NCI-H1930 (cell line): Measurements from ENCODE around the gene HECW1.
"Not testable (repeated sequence)": the region's sequence is repeated elsewhere in the genome, so short reads cannot be mapped to it uniquely, and the experiment has no call there.

ENCODE experiments used
- DNase-seq, 2 experiments: peaks; one replicate each; lab custom pipeline; 2025; lab: John Stamatoyannopoulos, UW

The HECW1 gene

DNA sequence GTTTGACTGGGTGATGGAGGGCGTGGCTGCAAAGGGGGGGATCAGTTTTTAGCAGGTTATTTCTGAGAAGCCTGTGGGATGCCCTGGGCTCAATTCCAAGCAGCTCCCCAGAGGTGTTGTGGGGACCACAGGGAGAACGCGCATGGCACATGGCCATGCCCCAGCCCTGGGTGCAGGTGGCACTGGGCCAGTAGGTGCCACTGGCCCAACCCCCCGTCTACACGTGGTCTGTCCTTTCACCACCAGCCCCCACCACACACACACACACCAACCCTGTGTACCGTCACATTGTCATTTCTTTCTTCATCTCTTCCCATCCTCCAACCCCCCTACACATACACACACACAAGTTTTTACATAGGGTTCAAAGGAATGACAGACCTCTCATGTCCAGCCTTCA, 355.4 kb downstream of the HECW1 start:
- DNase-seq, result no peak

DNA sequence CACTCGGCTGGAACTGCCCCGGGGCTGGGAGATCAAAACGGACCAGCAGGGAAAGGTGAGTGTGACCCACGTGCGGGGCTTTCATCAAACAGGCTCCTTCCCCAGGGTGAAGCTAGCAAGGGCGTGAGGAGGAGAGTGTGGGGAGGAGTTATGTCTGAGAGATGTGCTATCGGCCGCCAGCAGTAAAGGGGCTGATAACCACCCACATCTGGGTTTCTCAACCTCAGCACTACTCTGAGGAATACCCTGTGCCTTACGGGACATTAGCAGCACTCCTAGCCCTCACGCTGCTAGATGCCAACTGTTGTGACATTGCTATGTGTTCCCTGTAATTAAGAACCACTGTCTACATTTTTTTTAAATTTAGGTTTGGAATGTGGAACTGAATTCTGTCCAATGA, 356.6 kb downstream of the HECW1 start:
- no peak for DNase-seq

DNA sequence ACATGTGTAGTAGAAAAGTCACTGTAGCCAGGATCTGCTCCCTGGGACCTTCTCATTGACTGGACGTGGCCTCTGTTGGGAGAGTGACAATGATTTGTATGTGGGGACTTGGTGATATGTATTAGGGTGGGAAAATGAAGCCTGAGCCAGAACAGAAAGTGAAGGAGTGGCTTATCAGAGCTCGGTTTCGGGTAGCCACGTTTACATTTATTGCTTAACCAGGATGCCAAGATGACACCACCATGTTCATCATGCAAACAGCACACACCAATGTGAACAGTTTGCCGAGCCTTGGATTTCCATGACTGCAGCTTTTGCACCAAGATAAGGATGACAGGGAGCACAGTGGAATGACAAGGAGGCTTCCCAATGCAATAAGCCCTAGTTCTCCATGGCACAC, 357.7 kb downstream of the HECW1 start:
- DNase-seq, result no peak

DNA sequence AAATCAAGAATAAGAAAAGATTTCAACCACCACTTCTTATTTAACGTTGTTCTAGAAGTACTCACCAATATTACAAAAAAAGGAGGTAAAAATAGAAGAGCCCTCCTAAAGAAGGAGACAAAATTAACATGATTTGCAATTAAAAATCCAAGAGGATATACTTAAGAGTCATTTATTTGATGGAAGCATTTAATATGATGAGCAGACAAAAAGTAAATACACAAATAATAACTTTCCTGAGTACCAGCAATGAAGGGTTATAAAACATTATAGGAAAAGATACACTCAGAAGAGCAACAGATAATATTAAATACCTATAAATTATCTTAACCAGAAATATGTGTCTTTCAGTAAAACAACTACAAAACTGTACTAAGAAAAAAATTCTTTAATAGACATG, 363.5 kb downstream of the HECW1 start:
- DNase-seq, result no peak

DNA sequence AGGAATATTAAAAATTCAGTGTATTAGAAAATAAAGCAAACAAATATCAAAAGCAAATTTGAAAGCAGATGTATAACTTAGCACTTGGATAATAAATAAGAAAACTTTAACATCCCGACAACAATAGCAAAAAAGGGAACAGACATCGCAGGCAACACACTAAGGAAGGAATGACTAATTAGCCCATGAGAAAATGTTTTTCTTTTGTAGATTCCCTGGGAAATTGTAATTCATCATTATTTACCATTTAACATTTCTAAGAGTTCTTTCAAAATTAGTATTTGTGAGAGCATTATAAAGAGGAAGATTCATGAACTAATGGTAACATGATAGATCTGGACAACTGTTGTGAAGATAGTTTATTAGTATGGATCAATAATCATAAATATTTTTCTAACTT, 364.4 kb downstream of the HECW1 start:
- no peak for DNase-seq

DNA sequence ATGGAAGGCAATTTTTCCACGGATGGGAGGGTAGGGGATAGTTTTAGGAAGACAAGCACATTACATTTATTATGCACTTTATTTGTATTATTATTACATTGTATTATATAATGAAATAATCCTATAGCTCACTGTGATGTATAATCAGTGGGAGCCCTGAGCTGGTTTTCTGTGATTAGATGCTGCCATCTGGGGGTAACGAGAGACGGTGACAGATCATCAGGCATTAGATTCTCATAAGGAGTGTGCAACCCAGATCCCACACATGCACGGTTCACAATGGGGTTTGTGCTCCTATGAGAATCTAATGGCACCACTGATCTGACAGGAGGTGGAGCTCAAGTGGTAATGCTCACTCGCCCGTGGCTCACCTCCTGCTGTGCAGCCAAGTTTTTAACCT, 366.6 kb downstream of the HECW1 start:
- no peak for DNase-seq

DNA sequence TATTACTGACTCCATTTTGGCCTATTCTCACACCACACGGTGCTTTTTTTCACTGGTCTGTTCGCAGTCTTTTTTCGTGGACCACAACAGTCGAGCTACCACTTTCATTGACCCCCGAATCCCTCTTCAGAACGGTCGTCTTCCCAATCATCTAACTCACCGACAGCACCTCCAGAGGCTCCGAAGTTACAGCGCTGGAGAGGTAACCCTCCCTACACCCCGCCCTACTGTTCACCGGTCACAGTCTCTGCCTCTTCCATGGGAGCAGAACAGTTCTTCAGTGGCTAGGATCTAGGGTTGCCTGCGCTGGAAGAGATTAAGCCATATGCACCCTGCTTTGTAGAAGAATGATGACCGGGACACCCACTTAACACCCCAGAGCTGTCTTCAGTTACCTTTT, 367.1 kb downstream of the HECW1 start:
- DNase-seq, result no peak

DNA sequence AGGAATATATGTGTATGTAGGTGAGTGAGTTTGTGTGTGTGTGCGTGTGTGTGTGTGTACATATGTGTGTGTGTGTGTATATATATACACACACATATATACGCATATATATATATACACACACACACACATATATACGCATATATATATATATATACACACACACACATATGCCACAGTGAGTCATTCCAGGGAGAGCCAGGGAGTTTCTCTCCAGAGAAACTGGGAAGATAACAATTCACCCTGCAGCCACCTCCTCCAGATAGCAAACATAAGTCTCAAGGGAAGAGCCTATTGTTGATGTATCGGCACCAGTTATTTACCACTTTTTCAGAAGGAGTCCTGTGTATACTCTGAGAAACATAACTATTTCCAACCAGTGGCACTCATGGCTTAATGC, 368.1 kb downstream of the HECW1 start:
- no peak for DNase-seq

DNA sequence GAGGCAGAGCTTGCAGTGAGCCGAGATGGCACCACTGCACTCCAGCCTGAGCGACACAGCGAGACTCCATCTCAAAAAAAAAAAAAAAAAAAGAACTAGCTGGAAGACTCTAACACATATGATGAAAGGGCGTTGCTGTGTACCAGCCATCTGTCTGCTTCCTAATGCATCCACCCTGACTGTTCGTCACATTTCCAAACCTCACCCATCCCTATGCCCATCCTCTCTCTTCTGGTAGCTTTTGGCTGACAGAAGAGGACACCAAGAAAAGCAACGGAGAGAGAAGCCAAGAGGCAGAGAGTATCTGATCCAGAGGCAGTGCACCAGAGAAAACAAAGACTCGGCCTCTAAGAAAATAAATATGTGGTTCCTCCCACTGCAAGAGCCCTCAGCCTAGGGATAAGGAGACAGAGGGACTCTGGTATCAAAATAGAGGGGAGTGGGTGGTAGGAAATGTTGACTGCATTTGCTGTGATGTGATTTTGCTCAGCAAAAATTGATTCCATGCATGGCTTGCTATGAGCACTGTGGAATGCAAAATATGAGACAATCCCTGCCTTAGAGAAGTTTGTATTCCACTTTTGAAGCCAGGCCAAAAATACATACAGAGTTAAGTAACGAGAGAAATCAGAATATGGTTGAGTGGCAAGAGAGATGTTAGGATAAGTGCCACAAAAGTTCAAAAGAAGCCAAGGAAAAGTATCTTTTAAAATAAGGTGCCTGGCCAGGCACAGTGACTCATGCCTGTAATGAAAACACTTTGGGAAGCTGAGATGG, 369.6 kb downstream of the HECW1 start:
- no peak for DNase-seq

DNA sequence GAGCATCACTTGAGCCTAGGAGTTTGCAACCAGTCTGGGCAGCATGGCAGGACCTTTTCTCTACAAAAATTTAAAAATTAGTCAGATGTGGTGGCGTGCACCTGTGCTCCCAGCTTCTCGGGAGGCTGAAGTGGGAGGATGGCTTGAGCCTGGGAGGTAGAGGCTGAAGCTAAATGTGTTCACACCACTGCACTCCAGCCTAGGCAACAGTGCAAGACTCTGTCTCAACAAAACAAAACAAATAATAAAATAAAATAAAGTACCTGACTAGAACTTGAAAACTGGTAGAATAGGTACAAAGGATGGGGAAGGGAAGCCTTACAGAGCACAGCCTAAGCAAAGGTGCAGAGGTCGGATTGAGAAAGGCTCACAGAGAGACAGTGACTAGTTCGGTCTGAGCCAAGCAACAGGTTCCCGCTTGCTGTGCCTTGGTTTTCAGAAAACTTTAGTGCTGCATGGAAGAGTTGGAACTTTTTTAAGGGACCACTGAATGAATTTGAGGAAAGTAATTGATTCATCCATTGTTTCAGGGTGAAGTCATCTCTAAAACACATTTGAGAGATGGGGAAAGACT, 370.3 kb downstream of the HECW1 start:
- DNase-seq, result no peak

DNA sequence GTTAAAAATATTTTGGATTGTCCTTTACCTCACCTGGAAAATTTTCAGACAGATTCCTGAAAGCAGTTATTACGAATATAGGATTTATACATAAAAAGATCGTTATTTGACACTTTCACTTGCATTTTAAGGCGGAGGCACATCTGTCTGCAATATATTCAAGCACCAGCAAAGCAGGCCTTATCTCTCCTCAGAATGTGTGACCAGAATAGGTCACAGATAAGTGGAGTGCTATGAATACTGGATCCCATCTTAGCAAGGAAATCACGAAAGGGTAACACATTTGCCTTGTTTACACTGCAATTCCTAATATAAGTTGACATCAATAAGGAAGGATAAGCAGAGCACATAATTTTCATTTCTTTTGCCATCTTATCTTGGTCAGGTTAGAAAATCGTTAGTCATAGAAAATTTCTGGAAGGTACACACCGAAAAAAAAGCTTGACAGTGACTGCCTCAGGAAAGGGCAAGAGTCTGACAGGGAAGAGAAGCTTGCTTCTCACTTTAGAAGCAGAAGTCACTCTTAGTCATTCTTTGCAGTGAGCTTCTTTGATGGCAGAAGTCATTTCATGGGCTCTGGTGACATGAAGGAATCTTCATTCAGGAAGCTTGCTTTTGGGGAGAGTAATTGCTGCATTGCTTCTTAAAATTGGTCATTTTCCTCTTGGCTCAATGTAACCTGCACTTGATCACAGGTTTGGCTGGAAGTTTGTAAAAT, 372.4 kb downstream of the HECW1 start:
- DNase-seq, result no peak

DNA sequence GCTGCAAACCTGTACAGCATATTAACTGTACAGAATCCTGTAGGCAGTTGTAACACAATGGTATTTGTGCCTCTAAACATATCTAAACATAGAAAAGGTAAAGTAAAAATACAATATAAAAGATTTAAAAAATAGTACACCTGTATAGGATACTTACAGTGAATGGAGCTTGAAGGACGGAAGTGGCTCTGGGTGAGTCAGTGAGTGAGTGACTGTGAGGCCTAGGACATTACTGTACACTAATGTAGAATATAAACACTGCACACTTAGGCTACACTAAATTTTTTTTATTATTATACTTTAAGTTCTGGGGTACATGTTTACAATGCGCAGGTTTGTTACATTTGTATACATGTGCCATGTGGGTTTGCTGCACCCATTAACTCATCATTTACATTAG, 373.1 kb downstream of the HECW1 start:
- DNase-seq, result no peak

DNA sequence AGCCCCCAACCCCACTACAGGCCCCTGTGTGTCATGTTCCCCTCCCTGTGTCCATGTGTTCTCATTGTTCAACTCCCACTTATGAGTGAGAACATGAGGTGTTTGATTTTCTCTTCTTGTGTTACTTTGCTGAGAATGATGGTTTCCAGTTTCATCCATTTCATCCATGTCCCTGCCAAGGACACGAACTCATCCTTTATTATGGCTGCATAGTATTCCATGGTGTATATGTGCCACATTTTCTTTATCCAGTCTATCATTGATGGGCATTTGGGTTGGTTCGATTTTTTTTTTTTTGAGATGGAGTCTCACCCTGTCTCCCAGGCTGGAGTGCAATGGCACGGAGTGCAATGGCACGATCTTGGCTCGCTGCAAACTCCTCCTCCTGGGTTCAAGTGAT, 373.6 kb downstream of the HECW1 start:
- not testable (repeated sequence) for DNase-seq

DNA sequence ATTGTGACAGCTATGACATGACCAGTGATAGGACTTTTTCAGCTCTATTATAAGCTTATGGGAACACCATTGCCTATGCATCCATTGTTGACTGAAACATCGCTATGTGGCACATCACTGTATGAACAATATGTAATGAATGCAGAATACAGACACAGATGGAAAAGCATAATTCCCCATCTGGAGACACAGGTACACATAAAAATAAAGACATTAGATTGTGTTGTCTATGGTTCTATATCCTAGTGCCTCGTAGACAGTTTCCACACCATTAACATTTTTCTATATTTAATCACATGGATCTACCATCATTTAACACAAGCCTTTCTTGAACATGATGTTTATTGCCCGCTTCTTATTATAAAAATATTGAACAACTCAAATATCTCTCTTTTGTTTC, 374.2 kb downstream of the HECW1 start:
- no peak for DNase-seq

DNA sequence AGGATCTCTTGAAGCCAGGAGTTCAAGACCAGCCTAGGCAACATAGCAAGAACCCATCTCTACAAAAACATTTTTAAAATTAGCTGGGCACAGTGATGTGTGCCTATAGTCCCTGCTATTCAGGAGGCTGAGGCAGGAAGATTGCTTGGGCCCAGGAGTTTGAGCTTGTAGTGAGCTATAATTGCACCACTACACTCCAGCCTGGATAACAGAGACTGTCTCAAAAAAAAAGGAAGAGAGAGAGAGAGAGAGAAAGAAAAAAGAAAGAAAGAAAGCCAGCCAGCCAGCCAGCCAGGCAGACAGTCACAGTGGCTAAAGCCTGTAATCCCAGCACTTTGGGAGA, 375.3 kb downstream of the HECW1 start:
- DNase-seq, result no peak

DNA sequence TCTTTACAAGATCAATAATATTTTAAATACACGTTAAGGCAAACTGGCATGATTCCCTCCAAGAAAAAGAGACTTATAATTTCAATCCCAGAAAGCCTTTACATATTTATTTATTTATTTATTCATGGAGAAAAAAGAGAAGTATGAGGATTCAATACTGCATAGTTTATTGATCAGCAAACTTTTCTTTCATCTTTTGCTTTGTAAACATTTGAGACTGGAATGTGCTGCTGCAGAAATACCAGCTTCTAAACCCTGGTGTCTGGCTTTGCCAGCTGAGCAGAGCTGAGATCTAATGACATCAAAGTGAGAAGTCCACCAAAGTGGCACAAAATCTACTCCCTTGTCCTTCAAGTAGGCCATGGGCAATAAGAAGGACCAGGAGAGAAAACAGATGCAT, 376.8 kb downstream of the HECW1 start:
- no peak for DNase-seq

DNA sequence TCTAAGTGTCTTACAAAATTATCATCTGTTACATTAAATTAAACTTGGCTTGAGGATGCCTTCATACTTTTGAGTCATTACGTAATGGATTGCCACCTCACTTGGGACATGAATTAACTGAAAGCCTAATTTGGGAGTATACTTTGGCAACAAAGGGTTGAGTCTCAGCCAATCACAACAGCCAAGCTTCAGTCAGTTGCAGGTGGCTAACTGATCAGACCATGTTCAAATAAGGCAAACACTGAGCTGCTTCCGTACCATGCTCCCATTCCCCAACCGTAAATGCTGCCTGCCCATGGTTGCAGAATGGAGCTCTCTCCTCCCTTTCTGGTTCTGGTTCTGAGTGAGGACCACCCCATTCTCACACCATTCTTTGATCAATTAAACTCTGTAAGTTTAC, 377.6 kb downstream of the HECW1 start:
- DNase-seq, result no peak

DNA sequence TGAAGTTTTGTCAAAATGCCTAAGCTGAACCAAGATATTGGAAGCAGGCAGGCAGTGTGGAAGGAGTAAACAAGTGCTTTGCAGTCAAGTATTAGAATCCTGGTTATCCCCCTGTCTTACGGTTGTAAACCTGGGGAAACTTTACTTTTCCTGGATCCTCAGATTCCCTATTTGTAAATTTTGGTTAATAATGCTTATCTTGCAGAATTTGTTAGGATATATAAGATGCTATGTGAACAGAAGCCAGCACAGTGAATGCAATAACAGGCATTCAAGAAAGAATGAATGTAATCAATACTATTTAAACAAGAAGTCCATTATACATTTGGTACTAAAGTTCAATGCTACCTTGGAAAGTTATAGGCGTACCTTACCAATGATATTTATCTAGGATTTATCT, 378.7 kb downstream of the HECW1 start:
- no peak for DNase-seq

DNA sequence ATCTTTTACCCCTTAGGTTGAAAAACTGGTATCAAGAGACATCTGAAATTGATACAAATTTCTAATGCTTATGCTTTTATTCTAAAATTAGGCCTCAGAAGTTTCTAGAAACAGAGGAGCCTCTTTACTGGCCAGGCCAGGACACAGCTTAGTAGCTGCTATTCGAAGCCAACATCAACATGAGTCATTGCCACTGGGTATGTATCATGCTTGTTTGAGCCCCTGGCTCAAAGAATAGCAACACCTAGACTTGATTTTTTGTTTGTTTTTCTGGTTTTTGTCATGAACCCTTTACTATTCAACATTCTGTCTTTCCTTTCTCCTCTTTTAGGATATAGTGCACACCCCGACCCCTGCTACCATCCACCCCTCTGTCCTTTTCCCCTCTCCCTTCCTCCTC, 379.5 kb downstream of the HECW1 start:
- no peak for DNase-seq

DNA sequence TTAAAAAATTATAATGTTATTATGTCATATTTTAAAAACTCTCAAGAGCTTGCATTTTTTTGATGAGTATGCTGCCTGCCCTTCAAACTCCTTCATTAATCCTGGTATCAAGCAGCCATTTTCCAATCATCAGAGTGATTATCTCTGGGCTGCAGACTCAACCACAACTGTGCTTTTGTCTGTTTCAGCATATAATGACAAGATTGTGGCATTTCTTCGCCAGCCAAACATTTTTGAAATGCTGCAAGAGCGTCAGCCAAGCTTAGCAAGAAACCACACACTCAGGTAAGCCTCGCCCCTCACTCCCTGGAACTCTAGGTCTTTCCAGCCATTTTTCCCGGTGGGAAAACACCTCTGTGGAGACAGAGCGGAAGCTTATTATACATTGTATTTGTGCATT, 380.4 kb downstream of the HECW1 start:
- no peak for DNase-seq

DNA sequence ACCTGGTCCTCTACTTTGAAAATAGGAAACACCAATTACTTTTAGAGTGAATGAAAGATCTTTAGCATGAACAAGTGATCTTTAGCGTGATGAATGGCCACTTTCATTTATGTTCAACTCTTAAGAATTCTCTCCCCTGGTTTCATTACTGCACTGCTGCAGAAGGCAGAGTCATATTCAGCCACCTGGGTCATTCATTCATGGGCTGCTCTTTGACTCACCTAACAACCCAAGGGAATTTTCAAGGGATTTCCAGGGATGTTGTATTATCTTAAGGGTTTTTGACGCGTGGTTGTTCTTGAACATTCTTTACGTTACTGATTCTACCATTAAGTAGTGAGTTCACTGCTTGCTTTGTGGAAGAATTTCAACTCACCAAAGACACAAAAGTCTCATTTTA, 383.1 kb downstream of the HECW1 start:
- DNase-seq, result no peak

DNA sequence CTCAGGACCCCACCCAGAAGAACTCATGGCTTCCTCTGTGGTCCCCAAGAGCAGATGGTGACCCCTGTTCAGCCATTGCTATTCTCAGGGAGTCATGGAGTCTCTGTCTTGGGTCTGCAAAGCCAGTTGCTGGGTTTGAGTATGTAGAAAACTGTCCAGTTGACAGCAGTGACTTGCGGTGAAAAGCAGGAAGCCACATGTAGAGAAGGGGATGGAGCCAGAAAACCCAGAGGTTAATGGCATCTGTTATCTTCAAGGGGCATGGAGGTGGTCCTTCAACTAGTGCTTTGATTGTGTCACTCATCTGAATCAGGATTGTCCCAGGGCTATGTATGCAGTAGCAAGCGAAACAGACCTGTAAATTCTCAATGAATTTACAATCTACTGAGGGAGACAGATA, 384.1 kb downstream of the HECW1 start:
- DNase-seq, result no peak

DNA sequence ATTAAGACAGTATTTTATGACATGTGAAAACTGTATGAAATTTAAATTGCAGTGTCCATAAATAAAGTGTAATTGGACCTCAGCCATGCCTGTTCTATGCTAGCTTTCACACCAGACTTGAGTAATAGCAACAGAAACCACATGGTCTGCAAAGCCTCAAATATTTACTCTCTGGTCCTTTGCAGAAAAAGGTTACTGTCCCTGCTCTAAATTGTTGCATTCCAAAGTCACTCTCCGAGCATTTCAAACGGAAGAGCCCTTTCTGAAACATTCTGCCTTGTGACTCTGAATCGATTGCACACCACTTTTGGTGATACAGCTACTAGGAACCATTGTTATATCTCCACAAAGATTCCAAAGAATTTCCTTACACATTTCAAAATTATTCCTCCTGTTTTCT, 389.4 kb downstream of the HECW1 start:
- DNase-seq, result no peak

DNA sequence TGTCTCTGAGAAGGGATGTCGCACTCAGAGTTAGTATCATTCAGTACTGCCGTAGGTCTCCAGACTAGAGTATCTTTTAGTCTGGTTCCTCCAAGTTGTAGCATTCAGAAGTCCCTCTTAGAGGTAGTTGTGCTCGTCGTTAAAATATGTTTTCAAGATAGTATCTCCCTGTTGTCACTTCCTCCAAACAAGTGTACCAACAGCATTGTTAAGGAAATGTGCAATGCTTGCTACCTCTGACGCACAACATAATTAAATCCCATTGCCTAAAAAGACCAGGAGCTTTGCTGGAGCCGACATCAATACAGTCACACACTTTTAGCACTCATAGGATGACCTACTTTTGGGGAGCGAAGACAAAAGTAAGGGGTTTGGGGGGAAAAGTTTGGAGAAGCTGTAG, 390.5 kb downstream of the HECW1 start:
- no peak for DNase-seq
